ENCODE data around the gene TSPAN4.

Gene TSPAN4

GRCh38 chr11:850775-851763, 8.4 kb downstream of the TSPAN4 start:
- no peak for TF ChIP-seq ZFP3 (CRISPR knock-in tag; IDR thresholded peaks at IDR 0.05)
- no peak for TF ChIP-seq BACH2 (CRISPR knock-in tag; IDR thresholded peaks at IDR 0.05; ENCODE audit: borderline replicate concordance)

GRCh38 chr11:852762-853161, 10.1 kb downstream of the TSPAN4 start:
- TF ChIP-seq PPARA (CRISPR knock-in tag; IDR thresholded peaks at IDR 0.05; ENCODE audit: borderline replicate concordance) (no peak), ZNF565 (CRISPR knock-in tag; conservative IDR thresholded peaks at IDR 0.05; ENCODE audit: low read depth) (no peak), PATZ1 (CRISPR knock-in tag; IDR thresholded peaks at IDR 0.05; ENCODE audit: borderline replicate concordance) (no peak), CREB5 (CRISPR knock-in tag; IDR thresholded peaks at IDR 0.05; ENCODE audit: low read depth) (no peak), CSDC2 (CRISPR knock-in tag; IDR thresholded peaks at IDR 0.05) (no peak), BACH2 (CRISPR knock-in tag; IDR thresholded peaks at IDR 0.05; ENCODE audit: borderline replicate concordance) (no peak), GLIS3 (CRISPR knock-in tag; IDR thresholded peaks at IDR 0.05) (no peak), CSRNP3 (CRISPR knock-in tag; IDR thresholded peaks at IDR 0.05) (no peak), POU6F1 (CRISPR knock-in tag; IDR thresholded peaks at IDR 0.05; ENCODE audit: borderline replicate concordance, low read depth) (no peak), ZFP3 (CRISPR knock-in tag; IDR thresholded peaks at IDR 0.05) (no peak), OSR1 (CRISPR knock-in tag; IDR thresholded peaks at IDR 0.05) (no peak), ISL1 (CRISPR knock-in tag; IDR thresholded peaks at IDR 0.05) (no peak)
- no peak for ATAC-seq

More at GRCh38 chr11:850775-851763, 8.4 kb downstream of the TSPAN4 start:
- ATAC-seq: peak; percentile 8

- no peak for ATAC-seq
- TF ChIP-seq SNAI2 (CRISPR knock-in tag; IDR thresholded peaks at IDR 0.05) (no peak), ZNF70 (CRISPR knock-in tag; IDR thresholded peaks at IDR 0.05) (no peak), GLIS3 (CRISPR knock-in tag; IDR thresholded peaks at IDR 0.05) (no peak), TCF4 (CRISPR knock-in tag; IDR thresholded peaks at IDR 0.05; ENCODE audit: borderline replicate concordance) (no peak), CREB5 (CRISPR knock-in tag; IDR thresholded peaks at IDR 0.05; ENCODE audit: low read depth) (no peak)
These were observed 11.2 kb downstream of the TSPAN4 start for GRCh38 chr11:853682-854448.

- no peak for ATAC-seq
- TF ChIP-seq ISL1 (CRISPR knock-in tag; IDR thresholded peaks at IDR 0.05) (no peak), ZFP3 (CRISPR knock-in tag; IDR thresholded peaks at IDR 0.05) (no peak), RARB (CRISPR knock-in tag; IDR thresholded peaks at IDR 0.05) (no peak), ZC3H10 (CRISPR knock-in tag; IDR thresholded peaks at IDR 0.05) (no peak)
These were observed 12.1 kb downstream of the TSPAN4 start for GRCh38 chr11:854601-855329.
